GM23338 (cell line): ENCODE data around the gene THSD4. TPM values are rescaled to one million over a fixed set of nuclear protein-coding genes. Genes with fewer than 3 reads are reported as not detected.

Source experiments
- ATAC-seq: fragments of 200-7000 bp; cut with Tn5 transposase; 3 replicates; pipeline ENCODE4 v1.9.1; 2020
- DNase-seq: peaks from one replicate; pipeline ENCODE4 v3.0.0-alpha.2; 2015; ENCODE audit warnings: low spot score
- H2AFZ ChIP-seq: fragments of 200-600 bp; sonication (generic); 2 replicates; pipeline ENCODE4 v1.8.0; 2016; ENCODE audit warnings: antibody characterized with exemption, mild to moderate bottlenecking, moderate library complexity
- H3F3A ChIP-seq: fragments of 200-600 bp; sonication (generic); replicated peaks from 2 replicates; pipeline ENCODE4 v1.8.0; 2017; ENCODE audit warnings: antibody characterized with exemption, mixed run types, low read depth
- H3K27ac ChIP-seq: fragments of 200-600 bp; sonication (generic); 2 replicates; pipeline ENCODE4 v1.6.1; 2016; ENCODE audit warnings: low read depth
- H3K27me3 ChIP-seq: fragments of 200-600 bp; sonication (generic); 2 replicates; pipeline ENCODE4 v1.8.0; 2016; ENCODE audit warnings: mild to moderate bottlenecking, mixed run types, moderate library complexity; ENCODE audit not compliant: insufficient read depth
- H3K36me3 ChIP-seq: fragments of 200-600 bp; sonication (generic); 2 replicates; pipeline ENCODE4 v1.8.0; 2016; ENCODE audit warnings: mild to moderate bottlenecking; ENCODE audit not compliant: insufficient read depth
- H3K4me1 ChIP-seq: fragments of 200-600 bp; sonication (generic); 2 replicates; pipeline ENCODE4 v1.8.0; 2016; ENCODE audit warnings: mild to moderate bottlenecking, moderate library complexity; ENCODE audit not compliant: insufficient read depth
- H3K4me2 ChIP-seq: fragments of 200-600 bp; sonication (generic); 2 replicates; pipeline ENCODE4 v1.7.1; 2017; ENCODE audit warnings: mixed run types
- H3K4me3 ChIP-seq: fragments of 200-600 bp; sonication (generic); 2 replicates; pipeline ENCODE4 v1.6.1; 2016; ENCODE audit warnings: mixed run types
- H3K79me2 ChIP-seq: fragments of 200-600 bp; sonication (generic); replicated peaks from 2 replicates; pipeline ENCODE4 v1.8.0; 2017; ENCODE audit warnings: mild to moderate bottlenecking; ENCODE audit not compliant: insufficient read depth
- H3K9me2 ChIP-seq: fragments of 200-600 bp; sonication (generic); 2 replicates; pipeline ENCODE4 v1.8.0; 2017; ENCODE audit not compliant: insufficient read depth
- H4K20me1 ChIP-seq: fragments of 200-600 bp; sonication (generic); replicated peaks from 2 replicates; pipeline ENCODE4 v1.8.0; 2017; ENCODE audit warnings: mild to moderate bottlenecking; ENCODE audit not compliant: insufficient read depth
- H3K27ac Mint-ChIP-seq: 2 replicates; pipeline ENCODE4 v1.8.0; 2020; ENCODE audit warnings: inconsistent platforms, mild to moderate bottlenecking, moderate library complexity, mixed read lengths
- H3K27me3 Mint-ChIP-seq: 3 replicates; pipeline ENCODE4 v1.8.0; 2022; ENCODE audit warnings: low read depth, mild to moderate bottlenecking, moderate library complexity, mixed read lengths, inconsistent platforms; ENCODE audit not compliant: insufficient read depth, poor library complexity
- H3K36me3 Mint-ChIP-seq: 3 replicates; pipeline ENCODE4 v1.8.0; 2021; ENCODE audit warnings: low read depth, mild to moderate bottlenecking, inconsistent platforms, moderate library complexity, mixed read lengths
- H3K4me1 Mint-ChIP-seq: 3 replicates; pipeline ENCODE4 v1.8.0; 2020; ENCODE audit warnings: mild to moderate bottlenecking, inconsistent platforms, mixed read lengths
- H3K4me3 Mint-ChIP-seq: 3 replicates; pipeline ENCODE4 v1.8.0; 2021; ENCODE audit warnings: moderate library complexity, mild to moderate bottlenecking, inconsistent platforms, mixed read lengths
- H3K9me3 Mint-ChIP-seq: 3 replicates; pipeline ENCODE4 v1.8.0; 2020; ENCODE audit warnings: moderate library complexity, mild to moderate bottlenecking, inconsistent platforms, mixed read lengths
- EZH2 ChIP-seq: fragments of 200-600 bp; sonication (generic); IDR thresholded peaks from one replicate; pipeline ENCODE4 v1.8.0; 2017; ENCODE audit warnings: antibody characterized with exemption, mild to moderate bottlenecking, low read depth; ENCODE audit not compliant: unreplicated experiment
- EZH2phosphoT487 ChIP-seq: fragments of 200-600 bp; sonication (generic); IDR thresholded peaks from one replicate; pipeline ENCODE4 v1.8.1; 2018; ENCODE audit warnings: antibody characterized with exemption; ENCODE audit not compliant: unreplicated experiment
- POLR2AphosphoS5 ChIP-seq: IDR thresholded peaks from 2 replicates; pipeline ENCODE4 v1.6.1; 2016; ENCODE audit warnings: antibody characterized with exemption, low read depth
- REST ChIP-seq: IDR thresholded peaks from one replicate; pipeline ENCODE4 v1.6.1; 2018; ENCODE audit warnings: antibody characterized with exemption; ENCODE audit not compliant: unreplicated experiment
- polyA plus RNA-seq: library from polyadenylated mRNA; unstranded; fragments of >200 nt; fragmentation: Nextera tagmentation; extraction: Ambion mirVana; gene quantifications from 2 replicates; pipeline ENCODE4 v1.2.1, GENCODE V29; 2016
- total RNA-seq: library from RNA; depleted of rRNA; stranded (reverse); fragments of >200 nt; shearing (Covaris generic); gene quantifications from 2 replicates; pipeline ENCODE4 v1.2.3, GENCODE V29; 2014
- TF ChIP-seq, protein P1 (sequence below): fragments of 250-450 bp; sonication (Bioruptor Pico); IDR thresholded peaks from 2 replicates; pipeline ENCODE4 v1.5.0; 2020; ENCODE audit warnings: mild to moderate bottlenecking, moderate library complexity

Gene THSD4
- total and polyA plus RNA-seq, 2 experiments from 2014 or later: 2.0 to 7.4 TPM

DNA sequence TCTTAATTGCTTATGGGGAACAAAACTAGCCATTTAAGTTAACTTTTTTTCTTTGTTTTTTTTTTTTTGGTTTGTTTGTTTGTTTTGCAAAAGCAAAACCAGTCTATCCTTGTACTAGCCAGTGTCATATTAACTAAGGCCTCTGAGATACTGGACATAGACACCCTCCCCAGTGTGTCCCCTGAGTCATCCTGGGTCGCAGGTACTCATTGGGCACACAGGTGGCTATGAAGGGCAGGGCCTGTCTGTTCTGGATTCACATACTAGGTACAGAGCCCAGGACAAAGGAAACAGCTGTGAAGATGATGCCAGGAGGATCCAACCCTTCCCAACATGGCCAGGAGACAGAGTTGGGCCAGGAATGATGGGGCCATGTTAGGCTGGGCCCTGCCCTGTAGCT is 318.1 kb downstream of the THSD4 start:
- Mint-ChIP-seq H3K36me3 (peaks cover 7% of the 10 kb centered on the region; the same call in 2 of the 3 replicates), H3K27ac (no peak overlapping the region), H3K4me1 (peaks cover 26% of the 10 kb centered on the region), H3K9me3 (peaks cover 2% of the 10 kb centered on the region; the same call in 1 of the 3 replicates), H3K4me3 (no peak overlapping the region), H3K27me3 (peaks cover 7% of the 10 kb centered on the region)
- Histone ChIP-seq H3K4me3 (no peak overlapping the region), H2AFZ (no peak overlapping the region), H3K36me3 (no peaks in the 10 kb centered on the region), H3F3A (no peaks in the 10 kb centered on the region), H3K4me2 (no peak overlapping the region), H4K20me1 (no peaks in the 10 kb centered on the region), H3K27ac (no peak overlapping the region), H3K79me2 (no peaks in the 10 kb centered on the region), H3K27me3 (no peaks in the 10 kb centered on the region), H3K4me1 (peaks cover 20% of the 10 kb centered on the region), H3K9me2 (no peaks in the 10 kb centered on the region)
- no peak for ATAC-seq
- TF ChIP-seq, protein P1, sequence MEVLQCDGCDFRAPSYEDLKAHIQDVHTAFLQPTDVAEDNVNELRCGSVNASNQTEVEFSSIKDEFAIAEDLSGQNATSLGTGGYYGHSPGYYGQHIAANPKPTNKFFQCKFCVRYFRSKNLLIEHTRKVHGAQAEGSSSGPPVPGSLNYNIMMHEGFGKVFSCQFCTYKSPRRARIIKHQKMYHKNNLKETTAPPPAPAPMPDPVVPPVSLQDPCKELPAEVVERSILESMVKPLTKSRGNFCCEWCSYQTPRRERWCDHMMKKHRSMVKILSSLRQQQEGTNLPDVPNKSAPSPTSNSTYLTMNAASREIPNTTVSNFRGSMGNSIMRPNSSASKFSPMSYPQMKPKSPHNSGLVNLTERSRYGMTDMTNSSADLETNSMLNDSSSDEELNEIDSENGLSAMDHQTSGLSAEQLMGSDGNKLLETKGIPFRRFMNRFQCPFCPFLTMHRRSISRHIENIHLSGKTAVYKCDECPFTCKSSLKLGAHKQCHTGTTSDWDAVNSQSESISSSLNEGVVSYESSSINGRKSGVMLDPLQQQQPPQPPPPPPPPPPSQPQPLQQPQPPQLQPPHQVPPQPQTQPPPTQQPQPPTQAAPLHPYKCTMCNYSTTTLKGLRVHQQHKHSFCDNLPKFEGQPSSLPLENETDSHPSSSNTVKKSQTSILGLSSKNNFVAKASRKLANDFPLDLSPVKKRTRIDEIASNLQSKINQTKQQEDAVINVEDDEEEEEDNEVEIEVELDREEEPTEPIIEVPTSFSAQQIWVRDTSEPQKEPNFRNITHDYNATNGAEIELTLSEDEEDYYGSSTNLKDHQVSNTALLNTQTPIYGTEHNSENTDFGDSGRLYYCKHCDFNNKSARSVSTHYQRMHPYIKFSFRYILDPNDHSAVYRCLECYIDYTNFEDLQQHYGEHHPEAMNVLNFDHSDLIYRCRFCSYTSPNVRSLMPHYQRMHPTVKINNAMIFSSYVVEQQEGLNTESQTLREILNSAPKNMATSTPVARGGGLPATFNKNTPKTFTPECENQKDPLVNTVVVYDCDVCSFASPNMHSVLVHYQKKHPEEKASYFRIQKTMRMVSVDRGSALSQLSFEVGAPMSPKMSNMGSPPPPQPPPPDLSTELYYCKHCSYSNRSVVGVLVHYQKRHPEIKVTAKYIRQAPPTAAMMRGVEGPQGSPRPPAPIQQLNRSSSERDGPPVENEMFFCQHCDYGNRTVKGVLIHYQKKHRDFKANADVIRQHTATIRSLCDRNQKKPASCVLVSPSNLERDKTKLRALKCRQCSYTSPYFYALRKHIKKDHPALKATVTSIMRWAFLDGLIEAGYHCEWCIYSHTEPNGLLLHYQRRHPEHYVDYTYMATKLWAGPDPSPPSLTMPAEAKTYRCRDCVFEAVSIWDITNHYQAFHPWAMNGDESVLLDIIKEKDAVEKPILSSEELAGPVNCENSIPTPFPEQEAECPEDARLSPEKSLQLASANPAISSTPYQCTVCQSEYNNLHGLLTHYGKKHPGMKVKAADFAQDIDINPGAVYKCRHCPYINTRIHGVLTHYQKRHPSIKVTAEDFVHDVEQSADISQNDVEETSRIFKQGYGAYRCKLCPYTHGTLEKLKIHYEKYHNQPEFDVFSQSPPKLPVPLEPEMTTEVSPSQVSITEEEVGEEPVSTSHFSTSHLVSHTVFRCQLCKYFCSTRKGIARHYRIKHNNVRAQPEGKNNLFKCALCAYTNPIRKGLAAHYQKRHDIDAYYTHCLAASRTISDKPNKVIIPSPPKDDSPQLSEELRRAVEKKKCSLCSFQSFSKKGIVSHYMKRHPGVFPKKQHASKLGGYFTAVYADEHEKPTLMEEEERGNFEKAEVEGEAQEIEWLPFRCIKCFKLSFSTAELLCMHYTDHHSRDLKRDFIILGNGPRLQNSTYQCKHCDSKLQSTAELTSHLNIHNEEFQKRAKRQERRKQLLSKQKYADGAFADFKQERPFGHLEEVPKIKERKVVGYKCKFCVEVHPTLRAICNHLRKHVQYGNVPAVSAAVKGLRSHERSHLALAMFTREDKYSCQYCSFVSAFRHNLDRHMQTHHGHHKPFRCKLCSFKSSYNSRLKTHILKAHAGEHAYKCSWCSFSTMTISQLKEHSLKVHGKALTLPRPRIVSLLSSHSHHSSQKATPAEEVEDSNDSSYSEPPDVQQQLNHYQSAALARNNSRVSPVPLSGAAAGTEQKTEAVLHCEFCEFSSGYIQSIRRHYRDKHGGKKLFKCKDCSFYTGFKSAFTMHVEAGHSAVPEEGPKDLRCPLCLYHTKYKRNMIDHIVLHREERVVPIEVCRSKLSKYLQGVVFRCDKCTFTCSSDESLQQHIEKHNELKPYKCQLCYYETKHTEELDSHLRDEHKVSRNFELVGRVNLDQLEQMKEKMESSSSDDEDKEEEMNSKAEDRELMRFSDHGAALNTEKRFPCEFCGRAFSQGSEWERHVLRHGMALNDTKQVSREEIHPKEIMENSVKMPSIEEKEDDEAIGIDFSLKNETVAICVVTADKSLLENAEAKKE: no peak
- TF ChIP-seq POLR2AphosphoS5: no peak
- no peak for DNase-seq

- Mint-ChIP-seq H3K4me3 (no peak overlapping the region), H3K9me3 (peaks cover 2% of the 10 kb centered on the region; the same call in 1 of the 3 replicates), H3K36me3 (peaks cover 7% of the 10 kb centered on the region; the same call in 2 of the 3 replicates), H3K27me3 (peaks cover 7% of the 10 kb centered on the region), H3K4me1 (peaks cover 13% of the 10 kb centered on the region), H3K27ac (no peak overlapping the region)
- H3K79me2 ChIP-seq: no peaks in the 10 kb centered on the region
- H3F3A ChIP-seq: no peaks in the 10 kb centered on the region
- ATAC-seq (no peak), DNase-seq (no peak)
- H3K27me3 ChIP-seq: no peaks in the 10 kb centered on the region
- 0 out of 2 replicates have a peak, but pooled peaks cover 12% of the 10 kb centered on the region for H3K4me1 ChIP-seq
- H3K27ac ChIP-seq: no peak overlapping the region
- no peak overlapping the region for H3K4me3 ChIP-seq
- TF ChIP-seq REST (no peak), EZH2 (no peak), EZH2phosphoT487 (no peak)
- no peak overlapping the region for H3K4me2 ChIP-seq
- no peaks in the 10 kb centered on the region for H3K9me2 ChIP-seq
- no peaks in the 10 kb centered on the region for H3K36me3 ChIP-seq
- no peak overlapping the region for H2AFZ ChIP-seq
- H4K20me1 ChIP-seq: no peaks in the 10 kb centered on the region
Observed at GRCh38 chr15:71434774-71435173, 319.5 kb downstream of the THSD4 start.
